K562 (cell line): ENCODE results near the gene CDRT4. TPM values are rescaled to one million over a fixed set of nuclear protein-coding genes. Genes with fewer than 3 reads are reported as not detected.

Experiments
- ELF1 ChIP-seq: fragments of 200-800 bp; sonication (Bioruptor generic); IDR thresholded peaks from 2 replicates; pipeline ENCODE4 v1.6.1; 2016; ENCODE audit warnings: missing genetic modification characterization, missing compliant biosample characterization
- ETV6 ChIP-seq, 3 experiments: fragments of 150-350 bp in 1 of 3; sonication (generic) in 1 of 3; formaldehyde crosslinking in 1 of 3; IDR thresholded peaks; 2 replicates each; pipeline versions ENCODE4 v1.6.1 to v1.8.0; 2014 to 2022; ENCODE audit warnings: borderline replicate concordance in 2 of 3, low read depth in 2 of 3, antibody characterized with exemption in 1 of 3, low read length in 1 of 3, mild to moderate bottlenecking in 1 of 3, missing genetic modification reagents in 1 of 3
- SPI1 ChIP-seq: IDR thresholded peaks from 2 replicates; pipeline ENCODE4 v1.6.1; 2011; ENCODE audit warnings: low read depth, low read length, control low read depth, borderline replicate concordance
- WHSC1 ChIP-seq: IDR thresholded peaks from one replicate; pipeline ENCODE4 v1.6.1; 2012; ENCODE audit warnings: low read length, control low read depth, inconsistent platforms
- ZBTB11 ChIP-seq, 3 experiments: fragments of 200-800 bp in 1 of 3; fragments of 250-450 bp in 1 of 3; fragments of 450-650 bp in 1 of 3; sonication (Bioruptor Pico) in 1 of 3; sonication (Bioruptor generic) in 1 of 3; formaldehyde crosslinking in 1 of 3; IDR thresholded peaks; 2 replicates each; pipeline versions ENCODE4 v1.6.1 to v1.8.0; 2016 to 2022; ENCODE audit warnings: mild to moderate bottlenecking in 2 of 3, missing genetic modification characterization in 2 of 3, missing compliant biosample characterization in 1 of 3, moderate library complexity in 1 of 3
- ZBTB40 ChIP-seq, 2 experiments: fragments of 450-650 bp in 1 of 2; sonication (generic) in 1 of 2; formaldehyde crosslinking in 1 of 2; IDR thresholded peaks; 2 replicates each; pipeline versions ENCODE4 v1.7.1 to v1.9.0; 2016 to 2022; ENCODE audit warnings: inconsistent platforms in 1 of 2, mild to moderate bottlenecking in 1 of 2, missing genetic modification reagents in 1 of 2
- polyA plus RNA-seq, 8 experiments: library from polyadenylated mRNA; depleted of rRNA in 4 of 8; stranded (reverse) in 5 of 8; unstranded in 3 of 8; fragments of >200 nt; fragmentation: Nextera tagmentation in 2 of 8; fragmentation: Illumina TruSeq in 1 of 8; extraction: Ambion mirVana in 2 of 8; extraction: Trizol in 1 of 8; gene quantifications; 2 replicates each; pipeline versions ENCODE4 v1.2.1 to v1.2.3, GENCODE V29; 2011 to 2014; ENCODE audit warnings: inconsistent platforms in 1 of 8, missing spikeins in 1 of 8
- total RNA-seq, 7 experiments: library from RNA; depleted of rRNA in 6 of 7; stranded (reverse); fragments of >200 nt in 6 of 7; fragmentation: Illumina TruSeq in 2 of 7; extraction: Trizol in 2 of 7; gene quantifications; 2 replicates each; pipeline versions ENCODE4 v1.2.1 to v1.2.3, GENCODE V29; 2011 to 2021; ENCODE audit warnings: low replicate concordance in 1 of 7

Gene CDRT4
- total and polyA plus RNA-seq, 9 of the 15 experiments (the other 6 are each of a cell fraction or from before 2014, with no cell fraction given): 1.7 to 6.4 (median 3.5) TPM

- 0 out of 6 replicates have a peak, but pooled peaks of 1 of the 3 experiments have one; percentile 18 for TF ChIP-seq ZBTB11 (CRISPR knock-in tag; IDR thresholded peaks at IDR 0.05)
- peak; percentile 87 for TF ChIP-seq ELF1 (tag)
- TF ChIP-seq ETV6 (IDR thresholded peaks at IDR 0.05; ENCODE audit: borderline replicate concordance in 1 of 2, low read depth in 2 of 2, low read length in 1 of 2): peak; percentile 99
- TF ChIP-seq ETV6 (CRISPR knock-in tag; IDR thresholded peaks at IDR 0.05; ENCODE audit: borderline replicate concordance): peak; percentile 95
- TF ChIP-seq ZBTB40 (IDR thresholded peaks at IDR 0.05): peak; percentile 87
- no peak for TF ChIP-seq ZBTB40 (CRISPR knock-in tag; IDR thresholded peaks at IDR 0.05)
- TF ChIP-seq WHSC1: no peak
- TF ChIP-seq SPI1: peak; percentile 87
Measured at GRCh38 chr17:15436473-15437302, 30.7 kb downstream of the CDRT4 start (continued).
